Adipocyte (in vitro differentiated cells): Measurements from ENCODE around the gene ITPKC.

Experiments used
- DNase-seq: peaks from one replicate; pipeline ENCODE4 v3.0.0-alpha.2; 2015; ENCODE audit warnings: low read depth
- H3K27me3 ChIP-seq: replicated peaks from 2 replicates; pipeline ENCODE4 v1.7.0; 2013; ENCODE audit warnings: mild to moderate bottlenecking, low read length, moderate library complexity; ENCODE audit not compliant: control insufficient read depth, insufficient read depth
- H3K36me3 ChIP-seq: 2 replicates; pipeline ENCODE4 v1.7.0; 2013; ENCODE audit warnings: low read length, mild to moderate bottlenecking, moderate library complexity; ENCODE audit not compliant: control insufficient read depth, insufficient read depth, severe bottlenecking
- H3K4me1 ChIP-seq: 2 replicates; pipeline ENCODE4 v1.7.0; 2013; ENCODE audit warnings: mild to moderate bottlenecking, low read length, moderate library complexity; ENCODE audit not compliant: control insufficient read depth, insufficient read depth
- H3K4me3 ChIP-seq: 2 replicates; pipeline ENCODE4 v1.7.0; 2013; ENCODE audit warnings: mild to moderate bottlenecking, low read length, moderate library complexity
- H3K9ac ChIP-seq: 2 replicates; pipeline ENCODE4 v1.7.0; 2013; ENCODE audit warnings: mild to moderate bottlenecking, low read length, moderate library complexity
- H3K9me3 ChIP-seq: 2 replicates; pipeline ENCODE4 v1.7.0; 2013; ENCODE audit warnings: mild to moderate bottlenecking, low read length, moderate library complexity; ENCODE audit not compliant: control insufficient read depth

The ITPKC gene

DNA sequence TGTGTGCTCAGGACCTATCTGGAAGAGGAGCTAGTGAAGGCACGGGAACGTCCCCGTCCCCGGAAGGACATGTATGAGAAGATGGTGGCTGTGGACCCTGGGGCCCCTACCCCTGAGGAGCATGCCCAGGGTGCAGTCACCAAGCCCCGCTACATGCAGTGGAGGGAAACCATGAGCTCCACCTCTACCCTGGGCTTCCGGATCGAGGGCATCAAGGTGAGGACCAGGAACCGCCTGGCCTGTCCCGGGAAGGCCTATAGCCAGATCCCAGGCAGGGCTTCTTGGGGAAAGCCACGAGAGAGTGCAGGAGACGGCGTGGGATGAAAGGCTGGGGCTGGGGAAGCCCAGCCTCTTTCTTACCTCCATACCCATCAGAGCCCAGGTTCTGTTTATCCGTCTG, 16.2 kb downstream of the ITPKC start:
- H3K9me3 ChIP-seq = no peaks in the 10 kb centered on the region
- peaks cover 94% of the 10 kb centered on the region for H3K36me3 ChIP-seq
- H3K27me3 ChIP-seq = no peaks in the 10 kb centered on the region
- no peak overlapping the region for H3K4me3 ChIP-seq
- DNase-seq = no peak
- no peaks in the 10 kb centered on the region for H3K4me1 ChIP-seq
- H3K9ac ChIP-seq = no peak overlapping the region

DNA sequence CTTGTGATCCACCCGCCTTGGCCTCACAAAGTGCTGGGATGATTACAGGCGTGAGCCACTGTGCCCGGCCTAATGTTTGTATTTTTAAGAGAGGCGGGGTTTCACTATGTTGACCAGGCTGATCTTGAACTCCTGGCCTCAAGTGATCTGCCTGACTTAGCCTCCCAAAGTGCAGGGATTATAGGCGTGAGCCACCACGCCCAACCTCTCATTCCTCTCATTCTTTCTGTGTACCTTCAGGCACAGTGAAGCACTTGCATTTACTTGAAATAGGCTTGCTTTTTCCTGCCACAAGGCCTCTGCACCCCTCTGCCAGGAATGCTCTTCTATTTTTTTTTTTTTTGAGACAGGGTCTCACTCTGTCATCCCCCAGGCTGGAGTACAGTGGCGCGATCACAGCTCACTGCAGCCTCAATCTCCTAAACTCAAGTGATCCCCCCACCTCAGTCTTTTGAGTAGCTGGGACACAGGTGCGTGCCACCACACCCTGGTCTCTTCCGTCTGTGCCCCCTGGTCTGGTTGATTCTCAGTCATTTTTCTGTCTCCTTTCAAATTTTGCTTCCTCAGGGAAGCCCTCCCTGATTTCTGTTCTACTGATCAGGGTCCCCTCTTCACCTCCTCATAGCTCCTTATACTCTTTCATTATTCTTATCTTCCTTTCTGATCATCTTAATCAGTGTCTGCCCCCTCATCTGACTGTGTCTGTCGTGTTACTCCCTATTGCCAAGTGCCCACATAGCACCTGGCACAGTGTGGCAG, 18.3 kb downstream of the ITPKC start:
- no peak for DNase-seq
- Histone ChIP-seq H3K27me3 (no peaks in the 10 kb centered on the region), H3K36me3 (peaks cover 96% of the 10 kb centered on the region)

DNA sequence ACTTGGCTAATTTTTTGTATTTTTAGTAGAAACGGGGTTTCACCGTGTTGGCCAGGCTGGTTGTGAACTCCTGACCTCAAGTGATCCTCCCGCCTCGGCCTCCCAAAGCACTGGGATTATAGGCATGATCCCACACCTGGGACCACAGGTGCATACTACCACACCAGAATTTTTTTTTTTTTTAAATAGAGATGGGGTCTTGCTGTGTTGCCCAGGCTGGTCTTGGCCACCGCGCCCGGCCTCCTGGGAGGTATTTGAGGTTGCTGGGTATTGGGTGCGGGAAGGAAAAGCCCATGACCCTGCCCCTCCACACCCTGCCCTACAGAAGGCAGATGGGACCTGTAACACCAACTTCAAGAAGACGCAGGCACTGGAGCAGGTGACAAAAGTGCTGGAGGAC, 19.7 kb downstream of the ITPKC start:
- Histone ChIP-seq H3K27me3 (no peaks in the 10 kb centered on the region), H3K36me3 (peaks cover 83% of the 10 kb centered on the region), H3K4me3 (no peak overlapping the region), H3K9ac (no peak overlapping the region), H3K9me3 (no peaks in the 10 kb centered on the region), H3K4me1 (peaks cover 24% of the 10 kb centered on the region)
- no peak for DNase-seq

More for the DNA sequence above, 18.3 kb downstream of the ITPKC start:
- Histone ChIP-seq H3K9me3 (no peaks in the 10 kb centered on the region), H3K9ac (no peak overlapping the region), H3K4me3 (no peak overlapping the region), H3K4me1 (peaks cover 13% of the 10 kb centered on the region)

DNA sequence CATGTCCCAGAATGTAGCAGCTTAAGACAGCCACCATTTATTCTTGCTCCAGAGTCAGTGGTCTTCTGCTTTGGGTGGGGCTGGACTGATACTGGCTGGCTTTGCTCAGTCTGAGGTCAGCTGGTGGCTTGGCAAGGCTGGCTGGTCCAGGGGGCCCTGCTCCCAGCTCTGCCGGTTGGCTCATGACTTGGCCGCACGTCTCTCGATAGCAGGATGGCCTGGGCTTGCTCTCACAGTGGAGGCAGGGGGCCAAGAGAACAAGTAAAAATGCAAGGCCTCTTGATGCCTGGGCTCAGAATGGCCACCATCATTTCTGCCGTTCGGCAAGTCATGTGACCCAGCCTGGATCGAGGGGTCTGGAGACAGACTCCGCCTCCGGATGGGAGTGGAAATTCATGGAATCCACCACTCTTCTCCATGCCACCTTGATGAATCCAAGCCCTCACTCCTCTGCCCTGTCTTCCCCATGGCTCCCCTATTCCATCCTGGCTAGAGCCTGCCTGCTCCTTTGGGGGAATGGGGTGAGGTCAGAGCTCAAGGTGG, 20.3 kb downstream of the ITPKC start:
- DNase-seq = no peak
- no peaks in the 10 kb centered on the region for H3K9me3 ChIP-seq
- no peak overlapping the region for H3K4me3 ChIP-seq
- peaks cover 24% of the 10 kb centered on the region for H3K4me1 ChIP-seq
- H3K9ac ChIP-seq = no peak overlapping the region
- H3K36me3 ChIP-seq = peaks cover 77% of the 10 kb centered on the region
- no peaks in the 10 kb centered on the region for H3K27me3 ChIP-seq

DNA sequence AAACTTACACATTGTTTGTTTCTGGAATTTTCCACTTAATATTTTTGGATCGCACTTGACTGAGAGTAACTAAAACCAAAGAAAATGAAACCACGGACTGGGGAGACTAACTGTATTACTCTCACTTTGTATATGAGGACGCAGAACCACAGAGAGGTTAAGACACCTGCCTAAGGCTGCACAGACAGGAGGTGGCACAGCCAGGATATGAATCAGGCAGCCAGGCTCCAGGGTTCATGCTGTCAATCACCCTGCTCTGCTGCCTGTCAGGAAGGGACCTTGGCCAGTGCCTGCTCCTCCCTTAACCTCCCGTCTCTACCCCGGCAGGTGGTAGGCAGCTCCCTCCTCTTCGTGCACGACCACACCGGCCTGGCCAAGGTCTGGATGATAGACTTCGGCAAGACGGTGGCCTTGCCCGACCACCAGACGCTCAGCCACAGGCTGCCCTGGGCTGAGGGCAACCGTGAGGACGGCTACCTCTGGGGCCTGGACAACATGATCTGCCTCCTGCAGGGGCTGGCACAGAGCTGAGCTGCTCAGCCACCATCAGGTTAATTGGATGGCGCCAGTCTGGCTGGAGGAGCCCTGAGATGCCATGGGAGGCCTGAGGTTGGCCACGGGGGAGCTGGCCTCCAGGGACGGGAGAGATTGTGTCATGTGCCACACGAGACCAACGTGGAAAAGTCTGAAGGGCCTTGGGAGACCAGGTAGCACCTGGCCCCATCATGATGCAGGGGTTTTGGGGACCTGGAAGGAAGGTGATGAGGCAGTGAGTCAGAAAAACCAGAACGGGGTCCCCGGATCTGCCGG, 22.3 kb downstream of the ITPKC start:
- no peaks in the 10 kb centered on the region for H3K9me3 ChIP-seq
- peak overlapping the region; percentile 77 for H3K9ac ChIP-seq
- DNase-seq = no peak
- H3K36me3 ChIP-seq = peaks cover 57% of the 10 kb centered on the region
- H3K27me3 ChIP-seq = no peaks in the 10 kb centered on the region
- H3K4me1 ChIP-seq = peaks cover 24% of the 10 kb centered on the region
- H3K4me3 ChIP-seq = no peak overlapping the region

DNA sequence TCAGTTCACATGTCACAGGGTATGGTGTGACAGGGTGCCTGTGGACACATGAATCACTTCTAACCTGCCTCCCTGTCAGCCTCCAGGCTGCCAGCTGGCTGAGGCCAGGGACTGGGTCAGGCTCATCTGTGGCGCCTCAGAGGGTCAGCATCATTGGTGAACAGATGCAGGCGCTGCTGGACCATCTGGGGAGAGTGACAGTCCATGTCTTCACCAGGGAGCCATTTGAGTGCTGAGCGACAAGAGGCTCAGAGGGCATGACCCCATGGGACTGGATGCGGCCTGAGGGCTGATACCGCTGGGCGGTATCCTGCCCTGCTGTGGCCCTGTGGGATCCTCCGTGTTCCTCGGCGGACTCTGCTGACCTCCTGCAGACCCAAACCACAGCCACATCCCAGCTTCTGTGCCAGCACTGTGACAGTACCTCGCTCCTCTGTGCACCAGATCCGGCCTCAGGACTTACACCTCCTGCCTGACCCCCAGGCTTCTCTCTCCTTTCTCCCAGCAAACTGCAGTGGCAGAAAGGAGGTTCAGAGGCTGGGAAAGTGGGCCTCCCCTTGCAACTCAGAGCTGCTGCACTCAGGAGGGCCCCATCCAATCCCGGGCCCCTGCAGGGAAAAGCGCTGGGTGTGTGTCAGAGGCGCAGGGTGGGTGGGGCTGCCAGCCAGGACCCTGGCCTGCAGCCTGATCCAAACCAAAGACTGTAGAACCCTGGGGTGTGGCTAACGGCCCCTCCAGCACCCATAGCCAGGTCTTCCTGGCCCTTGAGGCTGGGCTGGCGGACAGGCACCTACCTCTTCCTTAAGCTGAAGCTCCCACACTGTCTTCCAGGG, 23.2 kb downstream of the ITPKC start:
- peak overlapping the region; percentile 57 for H3K4me3 ChIP-seq
- H3K9ac ChIP-seq = peak overlapping the region; percentile 77
- no peak for DNase-seq
- H3K4me1 ChIP-seq = peaks cover 31% of the 10 kb centered on the region
- H3K9me3 ChIP-seq = no peaks in the 10 kb centered on the region
- no peaks in the 10 kb centered on the region for H3K27me3 ChIP-seq
- H3K36me3 ChIP-seq = peaks cover 48% of the 10 kb centered on the region

DNA sequence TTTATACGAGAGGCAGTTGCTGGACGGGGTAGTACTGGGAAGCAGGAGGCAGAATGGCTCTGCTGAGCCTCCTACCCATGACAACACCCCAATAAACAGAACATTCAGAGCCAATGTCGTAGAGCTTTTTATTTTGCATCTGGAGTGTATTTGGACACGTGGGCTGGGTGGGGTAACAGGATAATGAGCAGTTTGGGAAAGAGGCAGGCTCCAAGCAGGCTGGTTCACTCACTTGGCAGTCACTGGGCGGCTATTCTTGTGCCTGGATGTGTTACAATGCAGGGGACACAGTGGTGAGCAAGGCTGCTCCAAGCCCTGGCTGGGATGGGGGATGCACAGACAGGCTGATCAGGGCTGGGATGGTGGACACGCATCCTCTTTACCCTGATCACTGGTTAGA, 23.8 kb downstream of the ITPKC start:
- H3K4me3 ChIP-seq = peak overlapping the region; percentile 57
- DNase-seq = peak; percentile 64
- no peaks in the 10 kb centered on the region for H3K9me3 ChIP-seq
- H3K36me3 ChIP-seq = peaks cover 42% of the 10 kb centered on the region
- H3K9ac ChIP-seq = peak overlapping the region; percentile 77
- no peaks in the 10 kb centered on the region for H3K27me3 ChIP-seq
- H3K4me1 ChIP-seq = peaks cover 37% of the 10 kb centered on the region

DNA sequence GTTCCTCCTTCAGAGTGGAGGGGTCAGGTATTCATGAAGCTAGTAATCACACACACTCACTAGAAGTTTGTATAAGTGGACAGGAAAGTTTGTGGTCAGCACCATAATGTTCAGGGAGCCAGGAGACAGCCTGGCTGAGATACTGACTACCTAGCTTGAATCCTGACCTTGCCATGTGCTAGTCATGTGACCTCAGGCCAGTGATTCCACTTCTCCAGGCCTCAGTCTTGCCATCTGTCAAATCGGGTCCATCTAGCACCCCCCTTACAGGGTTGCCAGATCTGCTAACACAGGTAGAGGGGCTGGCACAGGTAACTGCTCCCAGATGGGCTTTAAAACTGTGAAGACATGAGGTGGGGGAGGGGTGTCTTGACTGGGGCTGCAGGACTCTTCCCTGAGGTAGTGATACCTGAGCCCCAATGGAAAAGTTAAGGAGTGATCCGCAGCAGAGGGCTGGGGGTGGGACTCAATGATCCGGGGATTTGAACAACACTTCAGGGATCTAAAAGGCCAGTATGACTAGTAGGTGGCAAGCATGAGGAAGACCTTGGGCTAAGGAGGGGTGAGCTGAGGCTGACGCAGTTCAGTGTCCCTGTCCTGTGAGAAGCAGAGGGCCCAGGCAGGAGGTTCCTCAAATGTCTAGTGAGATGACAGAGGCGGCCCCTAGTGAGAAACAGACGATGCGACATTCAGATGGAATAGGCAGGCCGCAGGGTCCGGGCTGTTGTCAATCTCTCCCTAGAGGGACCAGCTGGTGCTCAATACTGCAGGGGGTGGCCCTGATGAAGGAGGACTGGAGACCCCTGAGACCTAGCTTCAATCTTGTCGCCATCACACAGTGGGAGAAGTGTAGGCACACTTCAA, 24.8 kb downstream of the ITPKC start:
- no peaks in the 10 kb centered on the region for H3K9me3 ChIP-seq
- H3K4me3 ChIP-seq = no peak overlapping the region
- H3K9ac ChIP-seq = peak overlapping the region; percentile 25
- H3K4me1 ChIP-seq = peaks cover 38% of the 10 kb centered on the region
- peaks cover 32% of the 10 kb centered on the region for H3K36me3 ChIP-seq
- no peak for DNase-seq
- H3K27me3 ChIP-seq = no peaks in the 10 kb centered on the region

DNA sequence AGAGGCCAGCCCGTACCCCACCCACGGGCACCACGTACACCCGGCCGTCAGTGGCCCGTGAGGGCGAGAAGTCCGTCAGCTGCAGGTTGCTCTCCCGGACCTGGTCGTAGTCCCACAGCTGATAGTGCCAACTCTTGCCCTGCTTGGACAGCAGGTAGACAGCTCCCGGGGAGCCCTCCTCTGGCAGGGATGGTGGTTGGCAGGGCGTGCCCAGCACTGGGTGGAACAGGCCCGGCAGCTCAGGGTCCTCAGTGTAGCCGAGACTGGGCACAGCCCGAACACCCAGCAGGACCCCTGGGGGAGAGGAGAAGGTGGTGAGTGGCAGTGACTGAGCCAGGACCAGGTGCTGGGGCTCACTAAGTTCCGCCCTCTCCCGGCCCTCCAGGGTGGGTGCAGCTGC, 25.6 kb downstream of the ITPKC start:
- peaks cover 38% of the 10 kb centered on the region for H3K4me1 ChIP-seq
- no peak for DNase-seq
- no peak overlapping the region for H3K9ac ChIP-seq
- H3K4me3 ChIP-seq = no peak overlapping the region
- peaks cover 24% of the 10 kb centered on the region for H3K36me3 ChIP-seq
- H3K9me3 ChIP-seq = no peaks in the 10 kb centered on the region
- H3K27me3 ChIP-seq = no peaks in the 10 kb centered on the region

DNA sequence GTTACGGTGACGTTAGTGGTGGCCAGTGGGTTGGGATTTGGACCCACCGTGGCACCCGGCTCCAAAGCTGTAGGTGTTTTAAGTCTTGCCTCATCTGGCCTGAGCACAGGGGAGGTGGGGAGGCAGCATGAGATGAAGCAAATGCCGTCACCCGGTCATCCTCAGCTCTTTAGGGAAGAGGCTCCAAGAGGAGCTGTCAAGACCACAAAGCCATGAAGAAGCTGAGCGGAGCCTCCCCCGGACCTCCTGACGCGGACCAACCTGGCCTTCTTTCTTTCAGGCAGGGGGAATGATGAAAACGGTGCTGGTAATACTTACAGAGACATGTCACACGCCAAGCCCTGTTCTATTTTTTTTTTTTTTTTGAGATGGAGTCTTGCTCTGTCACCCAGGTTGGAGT, 26.0 kb downstream of the ITPKC start:
- H3K27me3 ChIP-seq = no peaks in the 10 kb centered on the region
- no peak overlapping the region for H3K4me3 ChIP-seq
- peaks cover 21% of the 10 kb centered on the region for H3K36me3 ChIP-seq
- H3K9me3 ChIP-seq = no peaks in the 10 kb centered on the region
- DNase-seq = no peak
- no peak overlapping the region for H3K9ac ChIP-seq
- H3K4me1 ChIP-seq = peaks cover 38% of the 10 kb centered on the region
